Measurements from ENCODE around the gene ENPEP.

ENPEP gene

DNA sequence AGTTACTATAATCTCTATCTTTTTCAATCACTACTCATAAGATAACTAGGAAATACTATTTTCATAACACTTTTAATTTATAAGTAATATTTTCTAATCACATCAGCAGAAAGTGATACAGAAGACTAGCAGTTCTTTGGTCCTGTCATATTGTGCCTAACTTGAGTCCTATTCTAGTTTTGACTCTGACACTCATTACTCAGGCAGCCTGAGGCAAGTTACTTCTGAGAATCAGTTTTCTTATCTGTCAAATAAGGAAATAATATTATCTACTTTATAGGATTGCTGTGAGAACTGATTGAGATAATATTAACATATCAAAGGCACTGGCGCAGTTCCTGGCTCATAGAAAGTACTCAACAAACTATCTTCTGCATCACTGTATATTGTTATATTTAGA is 129.1 kb downstream of the ENPEP start:
- no peak for TF ChIP-seq JUND (IDR thresholded peaks at IDR 0.05; ENCODE audit: low read depth)
- in situ Hi-C loops (cut with HindIII; ENCODE audit: low pct_unique_long_range_greater_than_20kb, low sequenced_read_pairs) = no loop called here
- no peak for DNase-seq (ENCODE audit: low read depth in 1 of 2, low spot score in 1 of 2)

DNA sequence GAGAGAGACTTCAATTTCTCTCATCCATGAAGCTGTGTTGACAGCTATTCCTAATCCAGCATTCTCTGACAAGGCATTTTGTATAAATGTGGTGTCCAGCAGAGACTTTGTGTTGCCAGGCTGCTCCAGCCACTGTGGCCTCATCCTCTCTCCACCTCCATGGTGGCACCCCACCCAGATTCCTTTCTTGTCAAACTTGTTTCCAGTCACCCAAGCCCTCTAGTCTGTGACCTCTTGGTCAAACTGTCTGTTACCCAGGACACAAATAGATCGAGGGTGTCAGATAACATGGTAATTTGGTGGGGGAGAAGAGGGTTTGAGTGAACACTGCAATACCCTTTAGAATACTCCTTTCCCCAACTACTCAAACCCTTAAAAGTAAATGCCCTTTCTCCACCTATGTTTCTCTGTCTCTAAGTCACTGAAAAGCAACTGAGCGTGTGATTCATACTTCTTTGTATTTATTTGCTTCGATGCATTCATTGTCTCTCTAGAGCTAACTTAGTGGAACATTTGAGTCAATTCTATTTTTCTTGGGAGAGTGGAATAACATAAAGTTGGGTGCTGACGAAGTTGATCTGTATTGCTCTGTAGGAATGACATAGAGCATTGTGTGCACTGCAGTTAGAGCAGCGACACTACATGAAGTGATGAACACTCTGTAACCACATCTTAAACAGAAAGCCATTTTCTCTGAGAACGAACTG is 133.2 kb downstream of the ENPEP start:
- no peak for TF ChIP-seq JUND (IDR thresholded peaks at IDR 0.05; ENCODE audit: low read depth)
- in situ Hi-C loops (cut with HindIII; ENCODE audit: low pct_unique_long_range_greater_than_20kb, low sequenced_read_pairs) = no loop called here

DNA sequence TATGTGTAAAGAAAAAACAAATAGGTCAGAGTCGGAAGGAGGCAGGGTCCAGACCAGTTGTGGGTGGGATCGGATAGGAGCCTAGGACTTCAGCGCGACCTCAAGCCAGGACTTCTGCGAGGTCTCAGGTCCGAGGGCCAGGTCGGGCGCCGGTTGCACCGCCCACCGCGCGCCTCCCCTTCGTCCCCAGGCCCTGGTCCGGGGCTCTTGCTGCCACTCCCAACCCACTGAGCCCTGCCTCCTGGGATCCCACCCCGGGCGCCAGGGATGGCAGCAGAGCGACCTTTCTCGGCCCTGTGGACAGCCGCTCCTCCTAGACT is 134.6 kb downstream of the ENPEP start:
- no peak for TF ChIP-seq JUND (IDR thresholded peaks at IDR 0.05; ENCODE audit: low read depth)
- in situ Hi-C loops (cut with HindIII; ENCODE audit: low pct_unique_long_range_greater_than_20kb, low sequenced_read_pairs) = no loop called here

More for the DNA sequence above, 133.2 kb downstream of the ENPEP start:
- DNase-seq (ENCODE audit: low read depth in 1 of 2, low spot score in 1 of 2) = no peak

DNA sequence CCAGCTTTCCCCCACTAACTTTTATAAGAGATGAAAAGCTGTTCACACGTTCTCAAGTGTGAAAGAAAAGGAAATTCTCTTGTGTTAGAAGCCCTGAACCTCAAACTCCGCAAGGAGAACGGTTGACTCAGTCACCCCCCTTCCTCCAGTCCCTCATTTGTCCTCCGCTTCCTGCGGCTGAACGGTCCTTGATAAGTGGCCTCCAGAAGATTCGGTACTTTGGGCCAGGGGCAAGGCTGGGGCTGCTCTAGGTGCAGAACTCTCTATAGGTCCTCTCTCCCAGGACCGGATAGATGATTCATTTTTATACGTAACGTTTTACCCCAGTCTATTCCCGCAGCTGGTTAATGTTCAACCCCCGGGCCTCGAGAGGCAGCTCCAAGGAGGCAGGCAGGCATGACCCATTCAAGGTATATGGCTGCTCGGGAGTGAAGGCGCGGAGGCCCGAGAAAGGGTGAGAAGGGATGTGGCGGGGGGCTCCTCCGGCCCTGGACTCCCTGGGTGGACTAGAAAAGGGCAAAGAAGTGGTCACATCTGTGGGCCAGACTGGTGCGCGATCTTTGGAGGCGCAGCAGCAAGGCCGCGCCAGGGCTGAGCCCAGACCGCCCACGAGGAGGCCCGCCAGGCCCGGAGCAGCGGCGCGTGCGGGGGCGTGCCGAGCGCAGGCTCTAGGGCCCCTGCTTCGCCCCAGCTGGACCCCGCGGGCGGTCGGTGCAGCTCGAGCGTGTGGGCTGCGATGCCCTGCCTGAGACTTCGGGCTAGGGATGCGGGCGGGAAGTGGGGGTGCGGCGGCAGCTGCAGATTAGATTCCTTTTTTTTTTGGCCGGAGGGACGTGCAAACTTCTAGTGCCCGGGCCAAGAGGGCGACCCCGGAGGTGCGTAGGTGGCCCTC is 135.2 kb downstream of the ENPEP start:
- TF ChIP-seq JUND (IDR thresholded peaks at IDR 0.05; ENCODE audit: low read depth) = no peak
- in situ Hi-C loops (cut with HindIII; ENCODE audit: low pct_unique_long_range_greater_than_20kb, low sequenced_read_pairs) = no loop called here
- no peak for DNase-seq (ENCODE audit: low read depth in 1 of 2, low spot score in 1 of 2)

More for the DNA sequence above, 134.6 kb downstream of the ENPEP start:
- no peak for DNase-seq (ENCODE audit: low read depth in 1 of 2, low spot score in 1 of 2)

DNA sequence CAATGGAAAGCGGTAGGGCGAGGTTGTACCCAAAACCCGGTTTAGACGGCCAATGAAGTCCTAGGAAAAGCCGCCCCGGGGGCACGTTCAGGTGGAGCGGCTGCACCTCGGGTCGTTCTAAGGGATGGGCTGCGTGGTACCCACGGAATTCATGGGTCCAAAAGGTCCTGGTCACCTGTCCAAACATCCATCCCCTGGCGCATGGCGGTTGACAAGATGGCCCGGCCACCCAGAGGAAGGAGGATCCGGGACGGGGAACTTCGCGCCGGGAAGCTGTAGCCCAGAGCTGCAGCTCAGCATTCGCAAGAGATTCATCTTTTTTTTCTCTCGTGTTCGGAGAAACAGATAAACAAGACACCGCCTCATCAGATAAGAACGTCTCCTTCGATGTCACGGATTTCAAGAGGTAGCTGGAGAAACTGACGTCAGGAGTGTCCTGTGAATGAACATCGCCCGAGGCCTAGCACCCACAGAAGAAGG is 136.1 kb downstream of the ENPEP start:
- no peak for DNase-seq (ENCODE audit: low read depth in 1 of 2, low spot score in 1 of 2)
- in situ Hi-C loops (cut with HindIII; ENCODE audit: low pct_unique_long_range_greater_than_20kb, low sequenced_read_pairs) = no loop called here
- TF ChIP-seq JUND (IDR thresholded peaks at IDR 0.05; ENCODE audit: low read depth) = no peak

DNA sequence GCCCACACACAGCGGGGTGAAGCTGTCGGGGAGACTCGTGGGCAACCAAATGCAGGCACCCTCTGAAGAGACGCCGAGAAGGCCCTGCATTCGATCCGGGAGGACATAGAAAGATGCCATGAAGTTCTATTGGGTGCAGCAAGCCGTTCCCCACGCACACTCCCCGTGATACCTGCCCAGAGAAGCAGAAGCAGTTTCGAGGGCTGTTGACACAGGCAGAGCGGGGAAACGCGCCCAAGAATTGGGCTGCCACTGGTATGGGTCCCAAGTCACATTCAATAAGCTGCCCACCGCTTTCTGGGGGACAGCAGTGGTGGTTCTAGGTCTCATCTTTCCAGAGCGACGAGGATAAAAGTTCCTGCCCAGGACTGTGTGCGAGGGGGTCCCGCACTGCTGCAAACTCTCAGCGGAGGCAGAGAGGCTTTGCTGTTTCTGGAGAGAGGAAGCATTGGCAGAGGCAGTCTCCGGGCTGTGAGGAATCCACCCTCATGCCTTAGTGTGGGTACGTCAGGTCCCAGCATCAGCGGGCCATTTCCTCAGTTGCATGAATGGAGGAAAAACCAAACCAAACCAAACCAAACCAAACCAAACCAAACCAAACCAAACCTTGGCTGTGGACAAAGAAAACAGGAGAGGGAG is 136.8 kb downstream of the ENPEP start:
- no peak for TF ChIP-seq JUND (IDR thresholded peaks at IDR 0.05; ENCODE audit: low read depth)
- DNase-seq (ENCODE audit: low read depth in 1 of 2, low spot score in 1 of 2) = no peak
- in situ Hi-C loops (cut with HindIII; ENCODE audit: low pct_unique_long_range_greater_than_20kb, low sequenced_read_pairs) = no loop called here

DNA sequence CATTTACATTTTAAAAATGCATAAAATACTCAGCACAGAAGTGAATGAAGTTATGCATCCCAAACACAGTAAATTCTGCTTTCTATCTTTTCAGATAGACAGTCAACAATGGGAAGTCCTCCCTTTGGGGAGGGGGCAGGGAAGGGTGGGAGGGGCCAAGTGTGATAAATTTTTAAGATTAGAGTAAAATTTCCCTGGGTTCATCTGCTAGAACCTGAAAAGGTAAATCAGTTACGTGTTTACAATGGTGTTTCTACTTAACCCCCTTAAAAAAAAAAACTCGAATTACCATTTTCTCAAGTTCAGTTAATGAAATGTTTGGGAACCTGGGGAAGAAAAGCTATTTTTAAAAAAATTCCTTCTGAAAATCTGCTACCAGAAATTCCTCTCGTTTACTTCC is 137.8 kb downstream of the ENPEP start:
- no peak for DNase-seq (ENCODE audit: low read depth in 1 of 2, low spot score in 1 of 2)
- in situ Hi-C loops (cut with HindIII; ENCODE audit: low pct_unique_long_range_greater_than_20kb, low sequenced_read_pairs) = no loop called here
- no peak for TF ChIP-seq JUND (IDR thresholded peaks at IDR 0.05; ENCODE audit: low read depth)

DNA sequence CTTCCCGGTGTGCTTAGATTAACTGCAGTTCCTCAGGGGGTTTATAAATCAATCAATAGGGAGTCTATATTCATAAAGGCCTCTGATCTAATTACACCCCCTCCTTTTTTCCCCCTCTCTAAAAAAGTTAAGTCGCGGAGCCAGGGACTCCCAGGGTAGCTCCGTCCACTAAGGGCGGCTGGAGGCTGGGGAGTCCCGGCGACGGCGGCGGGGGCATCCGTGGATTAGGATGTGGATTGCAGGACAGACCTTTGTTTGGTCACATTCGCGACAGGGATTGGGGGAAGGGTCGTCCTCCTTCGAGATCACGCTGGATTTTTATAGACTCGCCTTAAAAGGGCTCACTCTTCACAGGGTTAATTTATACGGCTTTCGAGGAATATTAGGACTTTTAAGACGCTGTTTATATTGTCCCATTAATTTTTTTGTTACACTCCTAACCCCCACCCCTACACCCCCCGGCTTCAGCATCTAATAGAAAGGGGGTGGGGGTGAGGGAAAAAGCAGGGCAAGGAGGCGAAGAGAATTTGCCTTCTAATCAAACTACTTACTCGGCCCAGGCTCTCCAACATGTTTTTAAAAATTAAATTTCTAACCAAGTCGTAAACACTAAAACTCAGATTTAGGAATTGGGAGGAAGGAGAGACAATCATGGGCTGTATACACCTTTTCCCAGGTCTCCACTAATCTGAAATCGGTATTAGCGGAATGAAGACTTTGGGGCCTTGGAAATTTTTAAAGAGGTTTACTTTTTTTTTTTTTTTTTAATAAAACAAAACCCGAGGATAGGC is 138.4 kb downstream of the ENPEP start:
- TF ChIP-seq JUND (IDR thresholded peaks at IDR 0.05; ENCODE audit: low read depth) = no peak
- DNase-seq (ENCODE audit: low read depth in 1 of 2, low spot score in 1 of 2) = no peak
- in situ Hi-C loops (cut with HindIII; ENCODE audit: low pct_unique_long_range_greater_than_20kb, low sequenced_read_pairs) = no loop called here

Measured in T47D (cell line).